ENCODE results near the gene BMPR1A. TPM values are rescaled to one million over a fixed set of nuclear protein-coding genes. Genes with fewer than 3 reads are reported as not detected.

BMPR1A gene
- total and polyA plus RNA-seq, 9 of the 15 experiments (the other 6 are each of a cell fraction or from before 2014, with no cell fraction given): 1.6 to 17.5 (median 9.1) TPM

DNA sequence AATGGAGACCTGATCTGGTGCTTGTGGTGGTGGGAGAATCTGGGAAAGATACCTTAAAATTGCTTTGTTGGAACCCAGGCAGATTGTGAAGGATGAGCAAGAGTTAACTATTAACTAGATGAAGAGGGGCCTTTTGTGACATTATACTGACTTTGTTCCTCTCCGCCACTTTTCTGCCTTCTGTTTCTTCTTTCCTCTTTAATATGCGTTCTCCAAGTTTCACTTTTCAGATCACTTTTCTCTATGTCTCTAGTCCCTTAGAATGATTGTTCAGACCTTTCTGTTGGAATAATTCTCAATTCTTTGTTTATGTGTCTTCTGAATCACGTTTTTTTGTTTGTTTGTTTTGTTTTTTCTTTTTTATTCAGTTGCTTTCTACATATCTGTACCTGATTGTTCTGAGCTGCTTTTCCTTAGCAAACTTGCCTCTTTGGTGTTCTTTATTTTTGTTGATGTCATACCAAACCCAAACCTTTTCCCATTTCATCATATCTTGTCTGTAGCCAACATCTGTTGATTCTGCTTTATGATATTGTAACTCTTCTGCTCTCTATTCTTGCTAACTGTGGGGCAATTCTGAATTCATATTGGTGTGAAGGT lies 2.8 kb downstream of the BMPR1A start (continued):
- no peak for TF ChIP-seq TOE1 (IDR thresholded peaks at IDR 0.05; ENCODE audit: borderline replicate concordance)
- TF ChIP-seq TOE1 (CRISPR knock-in tag; IDR thresholded peaks at IDR 0.05; ENCODE audit: borderline replicate concordance, low read depth): no peak
- peak; percentile 66 for TF ChIP-seq NBN (IDR thresholded peaks at IDR 0.05; ENCODE audit: low read depth)
- peak; percentile 65 for TF ChIP-seq CBFA2T3 (IDR thresholded peaks at IDR 0.05)
- TF ChIP-seq PYGO2 (tag; IDR thresholded peaks at IDR 0.05): no peak
- peak; percentile 48; the same call in 1 of the 2 replicates for TF ChIP-seq C11orf30 (IDR thresholded peaks at IDR 0.05; ENCODE audit: low read depth)
- TF ChIP-seq POLR3G (IDR thresholded peaks at IDR 0.05; ENCODE audit: extremely low read depth, insufficient read length, insufficient replicate concordance): no peak
- TF ChIP-seq, protein P1, sequence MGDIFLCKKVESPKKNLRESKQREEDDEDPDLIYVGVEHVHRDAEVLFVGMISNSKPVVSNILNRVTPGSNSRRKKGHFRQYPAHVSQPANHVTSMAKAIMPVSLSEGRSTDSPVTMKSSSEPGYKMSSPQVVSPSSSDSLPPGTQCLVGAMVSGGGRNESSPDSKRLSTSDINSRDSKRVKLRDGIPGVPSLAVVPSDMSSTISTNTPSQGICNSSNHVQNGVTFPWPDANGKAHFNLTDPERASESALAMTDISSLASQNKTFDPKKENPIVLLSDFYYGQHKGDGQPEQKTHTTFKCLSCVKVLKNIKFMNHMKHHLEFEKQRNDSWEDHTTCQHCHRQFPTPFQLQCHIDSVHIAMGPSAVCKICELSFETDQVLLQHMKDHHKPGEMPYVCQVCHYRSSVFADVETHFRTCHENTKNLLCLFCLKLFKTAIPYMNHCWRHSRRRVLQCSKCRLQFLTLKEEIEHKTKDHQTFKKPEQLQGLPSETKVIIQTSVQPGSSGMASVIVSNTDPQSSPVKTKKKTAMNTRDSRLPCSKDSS (IDR thresholded peaks at IDR 0.05; ENCODE audit: low read depth, partially characterized antibody): no peak
- no peak for TF ChIP-seq ZNF586 (CRISPR knock-in tag; conservative IDR thresholded peaks at IDR 0.05)
- TF ChIP-seq TFAM (CRISPR knock-in tag; conservative IDR thresholded peaks at IDR 0.05): no peak
- no peak for TF ChIP-seq NCOA1 (IDR thresholded peaks at IDR 0.05; ENCODE audit: low read depth)
- TF ChIP-seq, protein P2, sequence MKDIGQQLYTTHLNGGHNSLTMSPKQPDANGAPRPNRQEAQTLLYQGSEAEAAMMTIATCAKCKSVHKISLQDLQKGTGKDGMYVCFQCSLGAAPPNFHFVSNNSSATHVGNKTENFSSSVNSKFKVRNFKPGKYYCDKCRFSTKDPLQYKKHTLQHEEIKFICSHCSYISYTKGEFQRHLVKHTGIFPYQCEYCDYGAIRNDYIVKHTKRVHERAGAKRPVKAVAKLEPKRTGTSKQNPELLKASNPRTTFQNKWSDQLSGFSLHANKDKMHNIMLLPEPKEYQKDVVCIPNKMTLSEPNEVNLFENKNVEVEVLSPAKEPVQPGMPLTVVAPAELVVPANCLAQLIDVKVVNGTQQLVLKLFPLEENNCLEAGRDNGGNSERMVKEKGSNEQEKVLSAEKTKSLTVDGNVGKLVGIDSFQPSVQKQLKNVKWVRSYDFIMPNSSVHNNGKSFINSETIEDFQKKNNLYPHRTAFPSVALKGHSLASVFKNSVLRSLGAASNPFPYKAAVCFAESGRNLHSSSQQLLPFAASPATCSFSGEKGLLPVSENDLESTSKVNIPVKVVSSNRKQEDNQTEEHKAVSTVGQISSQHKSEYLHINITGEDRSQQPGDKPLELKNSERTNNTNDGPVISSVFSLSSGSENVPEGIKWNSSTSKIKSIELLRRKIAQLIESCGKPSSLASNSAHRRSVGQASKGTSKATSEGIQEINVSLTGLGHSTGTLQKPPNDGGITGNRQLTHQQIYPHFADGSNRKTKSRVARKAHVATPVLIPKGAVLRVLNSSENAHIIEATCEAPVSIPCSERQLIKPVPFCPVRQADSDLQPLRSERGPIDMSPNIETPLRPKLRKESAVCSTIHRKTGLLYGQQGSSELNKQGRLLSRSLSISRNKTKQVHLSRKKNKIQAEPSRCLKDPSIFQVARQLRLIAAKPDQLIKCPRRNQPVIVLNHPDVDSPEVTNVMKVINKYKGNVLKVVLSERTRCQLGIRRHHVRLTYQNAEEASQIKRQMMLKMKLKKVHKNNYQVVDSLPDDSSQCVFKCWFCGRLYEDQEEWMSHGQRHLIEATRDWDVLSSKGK (CRISPR knock-in tag; IDR thresholded peaks at IDR 0.05): no peak
- no peak for TF ChIP-seq EHMT2 (IDR thresholded peaks at IDR 0.05)
- TF ChIP-seq NFE2 (IDR thresholded peaks at IDR 0.05; ENCODE audit: low read depth): peak; percentile 9; the same call in 1 of the 2 replicates
- TF ChIP-seq, protein P3, sequence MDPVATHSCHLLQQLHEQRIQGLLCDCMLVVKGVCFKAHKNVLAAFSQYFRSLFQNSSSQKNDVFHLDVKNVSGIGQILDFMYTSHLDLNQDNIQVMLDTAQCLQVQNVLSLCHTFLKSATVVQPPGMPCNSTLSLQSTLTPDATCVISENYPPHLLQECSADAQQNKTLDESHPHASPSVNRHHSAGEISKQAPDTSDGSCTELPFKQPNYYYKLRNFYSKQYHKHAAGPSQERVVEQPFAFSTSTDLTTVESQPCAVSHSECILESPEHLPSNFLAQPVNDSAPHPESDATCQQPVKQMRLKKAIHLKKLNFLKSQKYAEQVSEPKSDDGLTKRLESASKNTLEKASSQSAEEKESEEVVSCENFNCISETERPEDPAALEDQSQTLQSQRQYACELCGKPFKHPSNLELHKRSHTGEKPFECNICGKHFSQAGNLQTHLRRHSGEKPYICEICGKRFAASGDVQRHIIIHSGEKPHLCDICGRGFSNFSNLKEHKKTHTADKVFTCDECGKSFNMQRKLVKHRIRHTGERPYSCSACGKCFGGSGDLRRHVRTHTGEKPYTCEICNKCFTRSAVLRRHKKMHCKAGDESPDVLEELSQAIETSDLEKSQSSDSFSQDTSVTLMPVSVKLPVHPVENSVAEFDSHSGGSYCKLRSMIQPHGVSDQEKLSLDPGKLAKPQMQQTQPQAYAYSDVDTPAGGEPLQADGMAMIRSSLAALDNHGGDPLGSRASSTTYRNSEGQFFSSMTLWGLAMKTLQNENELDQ (CRISPR knock-in tag; IDR thresholded peaks at IDR 0.05; ENCODE audit: borderline replicate concordance): no peak
- no peak for TF ChIP-seq ZNF3 (CRISPR knock-in tag; IDR thresholded peaks at IDR 0.05)
- TF ChIP-seq, protein P4, sequence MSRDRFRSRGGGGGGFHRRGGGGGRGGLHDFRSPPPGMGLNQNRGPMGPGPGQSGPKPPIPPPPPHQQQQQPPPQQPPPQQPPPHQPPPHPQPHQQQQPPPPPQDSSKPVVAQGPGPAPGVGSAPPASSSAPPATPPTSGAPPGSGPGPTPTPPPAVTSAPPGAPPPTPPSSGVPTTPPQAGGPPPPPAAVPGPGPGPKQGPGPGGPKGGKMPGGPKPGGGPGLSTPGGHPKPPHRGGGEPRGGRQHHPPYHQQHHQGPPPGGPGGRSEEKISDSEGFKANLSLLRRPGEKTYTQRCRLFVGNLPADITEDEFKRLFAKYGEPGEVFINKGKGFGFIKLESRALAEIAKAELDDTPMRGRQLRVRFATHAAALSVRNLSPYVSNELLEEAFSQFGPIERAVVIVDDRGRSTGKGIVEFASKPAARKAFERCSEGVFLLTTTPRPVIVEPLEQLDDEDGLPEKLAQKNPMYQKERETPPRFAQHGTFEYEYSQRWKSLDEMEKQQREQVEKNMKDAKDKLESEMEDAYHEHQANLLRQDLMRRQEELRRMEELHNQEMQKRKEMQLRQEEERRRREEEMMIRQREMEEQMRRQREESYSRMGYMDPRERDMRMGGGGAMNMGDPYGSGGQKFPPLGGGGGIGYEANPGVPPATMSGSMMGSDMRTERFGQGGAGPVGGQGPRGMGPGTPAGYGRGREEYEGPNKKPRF (IDR thresholded peaks at IDR 0.05; ENCODE audit: low read depth, low read length): no peak
- TF ChIP-seq SAFB2 (IDR thresholded peaks at IDR 0.05; ENCODE audit: borderline replicate concordance, low read depth, low read length, severe bottlenecking): no peak
- no peak for TF ChIP-seq RBM39 (optimal IDR thresholded peaks at IDR 0.05; ENCODE audit: low read depth, low read length)

All from K562 (cell line).